GM18951 (cell line): ENCODE measurements around the gene NATD1.

Experiments used
- POLR2A ChIP-seq: IDR thresholded peaks from 4 replicates; pipeline ENCODE4 v1.6.1; 2011; ENCODE audit warnings: mild to moderate bottlenecking; ENCODE audit not compliant: insufficient read length, insufficient read depth; ENCODE audit errors: extremely low read depth
- in situ Hi-C: fragments of 300-500 bp; cut with MboI; formaldehyde crosslinking; loops from one replicate; pipeline ENCODE4 v1.12.0; 2022; ENCODE audit warnings: low sequenced_read_pairs, mixed read lengths, inconsistent platforms; ENCODE audit not compliant: unreplicated experiment

Gene NATD1

GRCh38 chr17:21275579-21276263 lies 22.5 kb upstream of the NATD1 start:
- TF ChIP-seq POLR2A = peak; percentile 85
- in situ Hi-C loops = no loop called here

- in situ Hi-C loops = no loop called here
Measured at GRCh38 chr17:21275047-21275578, 21.9 kb upstream of the NATD1 start.

GRCh38 chr17:21272881-21273792 lies 19.9 kb upstream of the NATD1 start:
- in situ Hi-C loops = no loop called here
- no peak for TF ChIP-seq POLR2A

More at GRCh38 chr17:21275047-21275578, 21.9 kb upstream of the NATD1 start:
- TF ChIP-seq POLR2A = no peak

GRCh38 chr17:21272250-21272649 lies 19.0 kb upstream of the NATD1 start:
- TF ChIP-seq POLR2A = no peak

GRCh38 chr17:21271454-21272183 lies 18.4 kb upstream of the NATD1 start:
- no peak for TF ChIP-seq POLR2A
- in situ Hi-C loops = no loop called here

More at GRCh38 chr17:21272250-21272649, 19.0 kb upstream of the NATD1 start:
- in situ Hi-C loops = no loop called here

DNA sequence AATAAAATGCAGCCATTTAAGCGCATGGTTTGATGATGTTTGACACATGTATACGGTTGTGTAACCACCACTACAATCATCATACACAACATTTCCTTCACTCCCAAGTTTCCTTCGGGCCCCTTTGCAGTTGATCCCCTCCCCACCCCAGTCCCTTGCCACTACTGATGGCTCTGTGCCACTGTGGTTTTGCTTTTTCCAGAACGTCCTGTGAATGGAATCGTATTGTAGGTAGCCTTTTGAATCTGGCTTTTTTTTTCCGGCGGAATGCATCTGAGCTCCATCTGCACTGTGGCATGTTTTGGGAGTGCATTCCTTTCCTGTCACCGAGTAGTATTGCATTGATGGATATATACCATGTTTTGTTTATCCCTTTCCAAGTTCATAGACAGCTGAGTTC lies 16.2 kb upstream of the NATD1 start:
- in situ Hi-C loops = no loop called here

DNA sequence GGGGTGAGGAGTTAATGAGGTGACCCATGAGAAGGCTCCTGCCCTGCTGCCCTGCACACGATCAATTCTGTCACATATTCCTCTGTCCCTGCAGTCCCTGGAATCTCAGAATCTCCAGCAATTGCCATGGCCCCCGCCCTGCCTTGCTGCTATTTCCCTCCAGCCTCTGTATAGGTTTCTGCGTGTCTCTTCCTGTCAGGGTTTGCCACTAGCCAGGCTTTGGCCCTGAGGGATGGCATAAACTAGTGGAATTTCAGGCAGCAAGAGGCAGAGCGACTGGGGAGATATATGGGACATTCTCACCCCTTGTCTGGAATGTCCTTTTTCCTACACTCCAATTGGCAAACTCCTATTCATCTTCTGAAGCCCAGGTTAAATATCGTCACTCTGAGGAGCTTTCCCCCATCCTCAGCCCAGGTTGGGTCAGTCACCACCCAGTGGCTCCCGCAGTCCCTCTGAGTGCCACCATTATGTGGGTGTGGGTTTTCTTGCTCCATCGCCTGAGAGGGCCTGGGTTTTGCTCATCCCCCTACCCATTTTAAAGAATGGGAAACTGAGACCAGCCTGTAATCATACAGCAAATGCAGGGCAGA lies 15.5 kb upstream of the NATD1 start:
- in situ Hi-C loops = no loop called here
- TF ChIP-seq POLR2A = no peak

More for the DNA sequence above, 16.2 kb upstream of the NATD1 start:
- TF ChIP-seq POLR2A = no peak

GRCh38 chr17:21263376-21263775 lies 10.2 kb upstream of the NATD1 start:
- TF ChIP-seq POLR2A = no peak
- in situ Hi-C loops = no loop called here

- in situ Hi-C loops = no loop called here
- TF ChIP-seq POLR2A = no peak
Measured at GRCh38 chr17:21262259-21262993, 9.2 kb upstream of the NATD1 start.

GRCh38 chr17:21258593-21258992 lies 5.4 kb upstream of the NATD1 start:
- in situ Hi-C loops = no loop called here
- TF ChIP-seq POLR2A = no peak

DNA sequence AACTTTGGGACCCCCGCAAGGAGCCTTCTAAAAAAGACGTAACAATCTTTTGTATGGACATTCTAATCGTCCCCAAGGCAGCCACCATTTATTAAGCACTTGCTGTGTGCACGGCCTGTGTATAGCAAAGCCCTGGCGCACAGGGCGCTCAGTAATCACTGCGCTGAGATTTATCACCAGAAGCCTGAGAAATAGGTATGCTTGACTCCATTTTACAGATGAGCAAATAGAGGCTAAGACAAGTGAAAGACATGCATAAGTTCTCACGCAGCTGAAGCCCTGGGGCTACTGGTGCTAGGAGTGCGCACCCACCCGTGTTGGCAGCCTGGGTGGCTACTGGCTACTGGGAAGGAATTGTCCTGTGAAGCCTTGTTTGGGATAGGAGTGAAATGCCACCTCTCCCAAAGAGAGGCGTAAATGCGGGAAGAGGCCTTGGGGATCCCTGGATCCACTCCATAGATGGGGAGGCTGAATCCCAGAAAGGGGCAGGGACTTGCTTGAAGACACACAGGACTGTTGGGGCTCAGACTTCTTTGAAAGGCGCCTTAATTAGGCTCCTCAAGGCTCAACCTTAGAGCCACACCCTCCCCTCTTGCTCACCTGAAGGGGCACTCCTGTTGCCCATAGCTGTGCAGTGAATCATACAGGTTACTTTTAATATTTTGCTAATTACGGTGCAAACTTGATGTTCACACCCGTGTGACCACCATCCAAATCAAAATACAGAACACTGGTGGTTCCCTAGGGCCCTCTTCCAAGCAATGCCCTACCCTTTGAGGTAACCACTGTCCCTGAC lies 634 bp upstream of the NATD1 start:
- no peak for TF ChIP-seq POLR2A
- in situ Hi-C loops = no loop called here
